ENCODE measurements around the gene PSG11.
"Not testable (repeated sequence)": the region's sequence is repeated elsewhere in the genome, so short reads cannot be mapped to it uniquely, and the experiment has no call there.

- TF ChIP-seq POLR2AphosphoS5 (IDR thresholded peaks at IDR 0.05; ENCODE audit: low read depth, low read length), result not testable (repeated sequence)
- TF ChIP-seq, protein P1, sequence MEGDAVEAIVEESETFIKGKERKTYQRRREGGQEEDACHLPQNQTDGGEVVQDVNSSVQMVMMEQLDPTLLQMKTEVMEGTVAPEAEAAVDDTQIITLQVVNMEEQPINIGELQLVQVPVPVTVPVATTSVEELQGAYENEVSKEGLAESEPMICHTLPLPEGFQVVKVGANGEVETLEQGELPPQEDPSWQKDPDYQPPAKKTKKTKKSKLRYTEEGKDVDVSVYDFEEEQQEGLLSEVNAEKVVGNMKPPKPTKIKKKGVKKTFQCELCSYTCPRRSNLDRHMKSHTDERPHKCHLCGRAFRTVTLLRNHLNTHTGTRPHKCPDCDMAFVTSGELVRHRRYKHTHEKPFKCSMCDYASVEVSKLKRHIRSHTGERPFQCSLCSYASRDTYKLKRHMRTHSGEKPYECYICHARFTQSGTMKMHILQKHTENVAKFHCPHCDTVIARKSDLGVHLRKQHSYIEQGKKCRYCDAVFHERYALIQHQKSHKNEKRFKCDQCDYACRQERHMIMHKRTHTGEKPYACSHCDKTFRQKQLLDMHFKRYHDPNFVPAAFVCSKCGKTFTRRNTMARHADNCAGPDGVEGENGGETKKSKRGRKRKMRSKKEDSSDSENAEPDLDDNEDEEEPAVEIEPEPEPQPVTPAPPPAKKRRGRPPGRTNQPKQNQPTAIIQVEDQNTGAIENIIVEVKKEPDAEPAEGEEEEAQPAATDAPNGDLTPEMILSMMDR (IDR thresholded peaks at IDR 0.05), result peak; percentile 69
Measured at GRCh38 chr19:43027985-43028384, 1.7 kb upstream of the PSG11 start.
